Progenitor cell of endocrine pancreas (in vitro differentiated cells): Measurements from ENCODE around the gene SLC12A9. TPM values are rescaled to one million over a fixed set of nuclear protein-coding genes. Genes with fewer than 3 reads are reported as not detected.

Source experiments
- DNase-seq: peaks from one replicate; pipeline ENCODE4 v3.0.0; 2021; ENCODE audit warnings: low spot score; ENCODE audit not compliant: unreplicated experiment
- H3K27ac Mint-ChIP-seq: 2 replicates; pipeline ENCODE4 v1.8.0; 2021; ENCODE audit warnings: mild to moderate bottlenecking, moderate library complexity, mixed read lengths
- H3K27me3 Mint-ChIP-seq: 2 replicates; pipeline ENCODE4 v1.8.0; 2021; ENCODE audit warnings: mixed read lengths
- H3K36me3 Mint-ChIP-seq: 2 replicates; pipeline ENCODE4 v1.8.0; 2022; ENCODE audit warnings: mixed read lengths; ENCODE audit not compliant: insufficient read depth
- H3K4me1 Mint-ChIP-seq: 2 replicates; pipeline ENCODE4 v1.8.0; 2021; ENCODE audit warnings: low read depth, mixed read lengths
- H3K4me3 Mint-ChIP-seq: 2 replicates; pipeline ENCODE4 v1.8.0; 2021; ENCODE audit warnings: low read depth, mild to moderate bottlenecking, moderate library complexity, mixed read lengths
- H3K9me3 Mint-ChIP-seq: 2 replicates; pipeline ENCODE4 v1.8.0; 2021; ENCODE audit warnings: low read depth, mixed read lengths
- total RNA-seq: library from RNA; stranded (reverse); gene quantifications from 2 replicates; pipeline ENCODE4 v1.2.1, GENCODE V29; 2021
- TF ChIP-seq, protein P1 (sequence below): fragments of 200-600 bp; sonication (generic); IDR thresholded peaks from one replicate; pipeline ENCODE4 v1.5.0; 2021; ENCODE audit warnings: antibody characterized with exemption, mild to moderate bottlenecking; ENCODE audit not compliant: unreplicated experiment

SLC12A9 gene
- total RNA-seq, 1 donor from 2014 or later, result 62.6 TPM

DNA sequence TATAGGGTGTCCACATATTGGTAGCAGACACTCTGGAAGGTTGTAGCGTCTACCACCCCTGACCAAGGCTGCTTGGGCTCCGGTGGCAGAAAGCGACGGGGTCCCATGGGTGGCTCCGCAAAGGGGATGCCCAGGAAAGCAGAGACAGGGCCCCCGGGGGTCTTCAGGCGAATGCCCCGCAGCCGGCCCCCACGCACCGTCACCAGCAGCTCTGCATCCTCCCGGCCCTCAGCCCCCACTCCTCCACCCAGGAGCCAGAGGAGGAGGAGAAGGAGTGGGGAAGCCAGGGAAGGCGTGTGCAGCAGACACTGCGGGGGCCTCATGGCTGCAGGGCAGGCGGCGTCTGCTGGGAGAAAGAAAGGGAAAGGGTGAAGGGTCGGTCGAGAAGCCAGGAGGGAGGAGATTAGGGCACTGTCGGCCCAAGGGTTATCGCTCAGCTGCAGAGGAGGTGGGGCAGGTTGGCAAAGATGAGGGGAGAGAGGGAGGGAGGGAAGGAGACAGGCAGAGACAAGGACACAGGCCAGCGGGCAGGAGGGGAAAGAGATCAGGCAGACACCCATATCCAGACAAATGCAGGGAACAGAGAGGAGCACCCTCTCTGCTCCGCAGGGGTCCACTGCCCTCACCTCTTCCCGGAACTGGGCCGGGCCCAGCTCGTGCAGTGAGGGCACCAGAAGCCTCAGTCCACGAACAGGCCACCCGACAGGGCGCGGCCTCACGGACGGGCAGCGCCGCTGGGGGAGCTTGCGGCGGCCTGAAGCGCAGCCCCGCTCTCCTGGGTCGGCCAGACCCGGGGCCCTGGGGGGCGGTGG is 41.6 kb downstream of the SLC12A9 start:
- H3K4me1 Mint-ChIP-seq, result peaks cover 24% of the 10 kb centered on the region
- peak overlapping the region; percentile 45 for H3K4me3 Mint-ChIP-seq
- peak overlapping the region; percentile 21 for H3K27ac Mint-ChIP-seq
- H3K36me3 Mint-ChIP-seq, result no peaks in the 10 kb centered on the region
- H3K27me3 Mint-ChIP-seq, result peaks cover 20% of the 10 kb centered on the region
- TF ChIP-seq, protein P1, sequence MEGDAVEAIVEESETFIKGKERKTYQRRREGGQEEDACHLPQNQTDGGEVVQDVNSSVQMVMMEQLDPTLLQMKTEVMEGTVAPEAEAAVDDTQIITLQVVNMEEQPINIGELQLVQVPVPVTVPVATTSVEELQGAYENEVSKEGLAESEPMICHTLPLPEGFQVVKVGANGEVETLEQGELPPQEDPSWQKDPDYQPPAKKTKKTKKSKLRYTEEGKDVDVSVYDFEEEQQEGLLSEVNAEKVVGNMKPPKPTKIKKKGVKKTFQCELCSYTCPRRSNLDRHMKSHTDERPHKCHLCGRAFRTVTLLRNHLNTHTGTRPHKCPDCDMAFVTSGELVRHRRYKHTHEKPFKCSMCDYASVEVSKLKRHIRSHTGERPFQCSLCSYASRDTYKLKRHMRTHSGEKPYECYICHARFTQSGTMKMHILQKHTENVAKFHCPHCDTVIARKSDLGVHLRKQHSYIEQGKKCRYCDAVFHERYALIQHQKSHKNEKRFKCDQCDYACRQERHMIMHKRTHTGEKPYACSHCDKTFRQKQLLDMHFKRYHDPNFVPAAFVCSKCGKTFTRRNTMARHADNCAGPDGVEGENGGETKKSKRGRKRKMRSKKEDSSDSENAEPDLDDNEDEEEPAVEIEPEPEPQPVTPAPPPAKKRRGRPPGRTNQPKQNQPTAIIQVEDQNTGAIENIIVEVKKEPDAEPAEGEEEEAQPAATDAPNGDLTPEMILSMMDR, result no peak
- no peaks in the 10 kb centered on the region for H3K9me3 Mint-ChIP-seq
- DNase-seq, result no peak

GRCh38 chr7:100894860-100895700 is 42.6 kb downstream of the SLC12A9 start:
- Mint-ChIP-seq H3K27ac (no peak overlapping the region), H3K4me3 (peak overlapping the region; percentile 52), H3K4me1 (peaks cover 23% of the 10 kb centered on the region), H3K27me3 (peaks cover 22% of the 10 kb centered on the region), H3K9me3 (no peaks in the 10 kb centered on the region), H3K36me3 (no peaks in the 10 kb centered on the region)
- TF ChIP-seq, protein P1, result peak; percentile 89
- peak; percentile 88 for DNase-seq

- TF ChIP-seq, protein P1, result no peak
- Mint-ChIP-seq H3K4me1 (peaks cover 19% of the 10 kb centered on the region), H3K9me3 (no peaks in the 10 kb centered on the region), H3K27me3 (peaks cover 23% of the 10 kb centered on the region), H3K27ac (peak within 1 kb of the TSS; percentile 88), H3K4me3 (peak within 1 kb of the TSS; percentile 77), H3K36me3 (no peaks in the 10 kb centered on the region)
- no peak for DNase-seq
These were observed 43.1 kb downstream of the SLC12A9 start, which contains the start of gene ACHE for GRCh38 chr7:100895701-100895955. TSS of gene ACHE (minus strand) at chr7:100895888. CDS start at chr7:100894232, 1,656 bp downstream.

DNA sequence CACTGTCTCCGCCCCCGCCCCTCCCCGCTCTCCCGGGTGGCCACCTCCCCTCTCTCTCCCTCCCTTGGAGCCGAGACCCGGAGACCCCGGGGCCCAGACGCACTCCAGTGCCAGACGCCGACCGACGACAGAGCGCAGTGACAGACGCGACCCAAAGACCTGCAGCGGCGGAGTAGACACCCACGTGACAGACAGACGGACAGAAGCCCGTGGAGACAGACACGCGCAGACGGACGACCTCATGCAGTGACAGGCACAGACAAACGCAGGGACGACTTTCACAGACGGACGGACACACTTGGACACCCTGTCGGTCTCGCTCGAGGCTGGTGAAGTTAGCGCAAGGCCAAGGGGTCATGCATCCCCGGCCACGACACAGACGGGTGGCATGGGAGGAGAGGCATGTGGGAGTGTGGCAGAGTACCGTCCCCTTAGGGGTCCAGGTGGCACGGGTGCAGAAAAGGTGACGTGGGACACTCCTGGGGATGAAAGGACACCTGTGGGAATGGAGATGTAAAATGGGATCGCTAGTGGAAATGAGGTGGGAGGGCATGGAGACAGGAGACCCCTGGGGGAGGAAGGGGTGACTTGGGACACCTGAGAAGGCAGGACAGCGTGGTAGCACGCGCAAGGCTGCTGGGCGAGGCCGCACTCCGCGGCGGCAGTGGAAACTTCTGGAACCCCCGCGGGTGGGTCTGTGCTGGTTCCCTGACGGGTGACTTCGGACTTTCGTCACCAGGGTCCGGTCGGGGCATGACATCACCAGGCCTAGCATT is 43.6 kb downstream of the SLC12A9 start:
- Mint-ChIP-seq H3K27me3 (peaks cover 28% of the 10 kb centered on the region), H3K4me1 (peaks cover 17% of the 10 kb centered on the region), H3K4me3 (peak overlapping the region; percentile 77), H3K27ac (peak overlapping the region; percentile 88), H3K9me3 (no peaks in the 10 kb centered on the region), H3K36me3 (no peaks in the 10 kb centered on the region)
- TF ChIP-seq, protein P1, result no peak
- DNase-seq, result no peak
